BJ (cell line): ENCODE measurements around the gene EGF. TPM values are rescaled to one million over a fixed set of nuclear protein-coding genes. Genes with fewer than 3 reads are reported as not detected.
A peak's percentile ranks its signal among the peaks of the same experiment; 100 is the strongest.

Experiments
- CTCF ChIA-PET: fragments of 350-600 bp; formaldehyde crosslinking; extraction: SDS; loops from one replicate; lab custom pipeline; 2021; ENCODE audit warnings: antibody characterized with exemption, inconsistent platforms; lab: Yijun Ruan, JAX
- POLR2A ChIA-PET: fragments of 300-600 bp; sonication (Branson Sonifier 250); formaldehyde crosslinking; extraction: SDS; loops from one replicate; lab custom pipeline; 2021; ENCODE audit warnings: antibody characterized with exemption; lab: Charles Lee
- DNase-seq: peaks from one replicate; pipeline ENCODE4 v3.0.0-alpha.2; 2011; ENCODE audit warnings: low read depth
- H3K27me3 ChIP-seq: 2 replicates; pipeline ENCODE4 v1.6.0; 2011; ENCODE audit warnings: low read length; ENCODE audit not compliant: control insufficient read depth, insufficient read depth
- H3K36me3 ChIP-seq: 2 replicates; pipeline ENCODE4 v1.5.1; 2011; ENCODE audit warnings: low read length; ENCODE audit not compliant: control insufficient read depth, insufficient read depth
- H3K4me3 ChIP-seq: 2 replicates; pipeline ENCODE4 v1.5.1; 2011; ENCODE audit warnings: low read depth, mild to moderate bottlenecking, control low read depth, low read length
- polyA plus RNA-seq: library from polyadenylated mRNA; depleted of rRNA; stranded (reverse); fragments of >200 nt; gene quantifications from 2 replicates; pipeline ENCODE4 v1.2.3, GENCODE V29; 2011
- TF ChIP-seq, protein P1 (sequence below): IDR thresholded peaks from 2 replicates; pipeline ENCODE4 v1.5.1; 2011; ENCODE audit warnings: low read depth, mild to moderate bottlenecking, control low read depth, inconsistent platforms, low read length, moderate library complexity; ENCODE audit not compliant: insufficient read depth

The EGF gene
- polyA plus RNA-seq, 1 experiment: 3.2 TPM

DNA sequence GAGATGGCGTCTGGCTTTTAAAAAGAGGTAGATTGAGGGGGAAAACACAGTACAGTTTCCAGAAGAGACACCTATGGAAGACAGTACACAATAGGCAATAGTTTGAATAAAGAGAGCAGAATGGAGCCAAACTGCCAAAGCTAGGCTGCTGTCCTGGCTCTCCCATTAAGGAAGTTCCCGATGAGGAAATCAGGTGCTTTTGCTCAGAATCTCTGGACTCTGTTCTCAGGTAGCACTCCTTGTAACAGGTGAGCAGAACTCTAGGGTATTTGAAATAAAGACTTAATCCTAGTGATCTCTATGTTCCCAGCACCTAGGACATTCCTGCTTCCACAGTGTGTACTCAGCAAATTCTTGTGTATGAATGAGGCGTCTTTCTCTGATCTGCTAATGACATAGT, 1.6 kb downstream of the EGF start:
- TF ChIP-seq, protein P1, sequence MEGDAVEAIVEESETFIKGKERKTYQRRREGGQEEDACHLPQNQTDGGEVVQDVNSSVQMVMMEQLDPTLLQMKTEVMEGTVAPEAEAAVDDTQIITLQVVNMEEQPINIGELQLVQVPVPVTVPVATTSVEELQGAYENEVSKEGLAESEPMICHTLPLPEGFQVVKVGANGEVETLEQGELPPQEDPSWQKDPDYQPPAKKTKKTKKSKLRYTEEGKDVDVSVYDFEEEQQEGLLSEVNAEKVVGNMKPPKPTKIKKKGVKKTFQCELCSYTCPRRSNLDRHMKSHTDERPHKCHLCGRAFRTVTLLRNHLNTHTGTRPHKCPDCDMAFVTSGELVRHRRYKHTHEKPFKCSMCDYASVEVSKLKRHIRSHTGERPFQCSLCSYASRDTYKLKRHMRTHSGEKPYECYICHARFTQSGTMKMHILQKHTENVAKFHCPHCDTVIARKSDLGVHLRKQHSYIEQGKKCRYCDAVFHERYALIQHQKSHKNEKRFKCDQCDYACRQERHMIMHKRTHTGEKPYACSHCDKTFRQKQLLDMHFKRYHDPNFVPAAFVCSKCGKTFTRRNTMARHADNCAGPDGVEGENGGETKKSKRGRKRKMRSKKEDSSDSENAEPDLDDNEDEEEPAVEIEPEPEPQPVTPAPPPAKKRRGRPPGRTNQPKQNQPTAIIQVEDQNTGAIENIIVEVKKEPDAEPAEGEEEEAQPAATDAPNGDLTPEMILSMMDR: no peak
- CTCF ChIA-PET: no interaction called here
- no peak for DNase-seq
- no peak overlapping the region for H3K4me3 ChIP-seq
- POLR2A ChIA-PET: no interaction called here
- no peaks in the 10 kb centered on the region for H3K27me3 ChIP-seq
- H3K36me3 ChIP-seq: no peaks in the 10 kb centered on the region

DNA sequence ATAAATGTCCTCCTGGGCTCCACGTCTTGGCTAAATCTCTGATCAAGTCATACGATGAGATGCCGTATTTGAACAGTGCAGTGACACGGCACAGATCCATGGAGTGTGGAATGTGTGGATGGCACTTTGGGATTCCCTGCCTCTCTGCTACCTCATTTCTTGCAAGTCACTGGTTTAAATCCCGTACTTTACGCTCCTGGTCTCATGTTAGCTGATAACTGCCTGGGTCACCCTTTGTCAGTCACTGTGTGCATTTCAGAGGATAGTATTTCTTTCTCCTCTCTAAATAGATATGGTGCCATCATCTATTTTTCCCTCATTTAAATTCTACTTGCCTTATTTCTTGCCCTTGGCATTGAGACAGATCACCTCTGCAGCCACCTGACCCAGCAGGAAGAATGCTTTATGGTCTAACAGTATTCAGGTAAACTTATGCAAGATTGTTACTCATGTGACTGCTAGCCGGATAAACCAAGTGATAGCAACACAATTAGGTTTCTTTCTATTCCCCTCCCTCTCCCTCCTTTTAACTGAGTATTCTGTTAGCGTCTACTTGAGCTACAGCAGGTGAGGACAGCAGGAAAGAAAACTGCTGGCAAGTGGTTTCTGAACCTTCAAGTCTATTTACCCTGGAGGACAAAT, 2.8 kb downstream of the EGF start:
- Histone ChIP-seq H3K36me3 (no peaks in the 10 kb centered on the region), H3K4me3 (no peak overlapping the region), H3K27me3 (no peaks in the 10 kb centered on the region)
- TF ChIP-seq, protein P1: no peak
- ChIA-PET CTCF (no interaction called here), POLR2A (no interaction called here)
- DNase-seq: no peak

DNA sequence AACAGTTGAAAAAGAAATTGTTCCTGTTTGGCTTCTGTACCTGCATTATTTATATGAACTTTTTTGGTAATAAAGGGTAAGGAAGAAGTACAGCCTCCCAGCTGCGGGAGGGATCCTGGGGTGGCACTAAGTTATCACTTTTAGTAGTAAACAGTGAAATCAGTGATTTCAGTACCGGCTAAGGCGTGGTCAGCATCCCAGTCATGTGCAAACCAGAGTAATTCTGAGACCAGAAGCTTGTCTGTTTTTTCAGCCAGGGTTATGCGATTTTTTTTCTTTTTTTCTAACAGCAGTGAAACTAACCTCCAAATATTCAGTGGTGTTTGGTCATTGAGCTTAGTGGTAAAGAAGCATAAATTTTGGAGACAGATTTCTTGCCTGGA, 3.3 kb downstream of the EGF start:
- Histone ChIP-seq H3K36me3 (no peaks in the 10 kb centered on the region), H3K27me3 (no peaks in the 10 kb centered on the region), H3K4me3 (no peak overlapping the region)
- TF ChIP-seq, protein P1: no peak
- POLR2A ChIA-PET: no interaction called here
- no peak for DNase-seq
- CTCF ChIA-PET: interaction anchor here (0.6 kb wide), 1 partner anchor 83 kb away, joined by 3 read pairs; no protein-coding TSS in a partner anchor

DNA sequence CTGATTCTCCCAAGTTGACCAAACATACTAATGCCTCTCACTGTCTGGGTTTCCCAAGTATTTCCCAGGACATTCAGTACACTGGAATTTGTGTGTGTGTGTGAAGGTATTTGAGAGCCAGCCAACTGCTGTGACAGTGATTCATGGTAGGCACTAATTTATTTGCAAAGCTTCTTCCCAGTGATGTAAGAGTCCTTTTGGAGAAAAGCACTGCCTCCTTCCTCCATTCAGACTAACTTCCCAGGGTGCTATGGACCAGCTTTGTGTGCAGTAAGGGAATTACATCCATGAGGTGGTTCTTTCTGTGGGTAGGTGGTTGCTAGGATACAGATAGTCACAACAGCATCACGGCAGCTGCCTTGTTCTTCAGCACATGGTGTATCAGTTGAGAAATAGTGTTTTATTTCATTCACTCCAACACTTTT, 8.7 kb downstream of the EGF start:
- CTCF ChIA-PET: interaction anchor here (0.6 to 1.1 kb wide), 2 partner anchors 11 to 1787 kb away, joined by 4 read pairs; no protein-coding TSS in a partner anchor
- peak; percentile 96 for DNase-seq
- Histone ChIP-seq H3K36me3 (no peaks in the 10 kb centered on the region), H3K27me3 (no peaks in the 10 kb centered on the region), H3K4me3 (no peak overlapping the region)
- TF ChIP-seq, protein P1: no peak
- POLR2A ChIA-PET: no interaction called here

DNA sequence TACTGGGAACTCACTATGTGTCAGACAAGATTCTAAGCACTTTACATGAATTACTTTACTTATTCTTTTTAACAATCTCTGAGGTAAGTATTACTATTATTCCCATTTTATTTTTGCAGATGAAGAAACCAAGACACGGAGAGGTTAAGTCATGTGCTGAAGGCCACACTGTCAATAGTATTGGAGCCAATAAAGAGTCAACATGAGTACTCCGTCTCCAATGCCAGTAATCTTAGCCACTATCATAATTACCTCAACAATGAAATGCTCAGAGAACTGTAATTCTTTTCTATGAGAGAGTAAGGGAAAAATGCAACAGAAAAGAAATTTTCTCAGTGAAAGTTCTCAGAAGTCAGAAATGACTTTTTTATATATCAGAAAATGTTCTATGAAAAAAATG, 12.7 kb downstream of the EGF start:
- H3K27me3 ChIP-seq: no peaks in the 10 kb centered on the region
- H3K4me3 ChIP-seq: no peak overlapping the region
- POLR2A ChIA-PET: no interaction called here
- no peak for DNase-seq
- no peaks in the 10 kb centered on the region for H3K36me3 ChIP-seq
- CTCF ChIA-PET: no interaction called here
- TF ChIP-seq, protein P1: no peak
